GM12875 (cell line): ENCODE data around the gene SAMD9L.

Experiments
- H3K4me3 ChIP-seq: one replicate; pipeline ENCODE4 v1.5.1; 2011; ENCODE audit warnings: low read depth, low read length, control low read depth
- CTCF ChIP-seq: IDR thresholded peaks from 2 replicates; pipeline ENCODE4 v1.5.1; 2011; ENCODE audit warnings: low read depth, mild to moderate bottlenecking, control low read depth, inconsistent platforms, low read length, moderate library complexity, borderline replicate concordance; ENCODE audit not compliant: insufficient read depth

The SAMD9L gene

GRCh38 chr7:93178213-93178612 lies 30.0 kb upstream of the SAMD9L start:
- no peak overlapping the region for H3K4me3 ChIP-seq
- no peak for TF ChIP-seq CTCF

GRCh38 chr7:93176992-93177580 lies 28.9 kb upstream of the SAMD9L start:
- H3K4me3 ChIP-seq: no peak overlapping the region

GRCh38 chr7:93175219-93175618 lies 27.0 kb upstream of the SAMD9L start:
- no peak overlapping the region for H3K4me3 ChIP-seq
- no peak for TF ChIP-seq CTCF

More at GRCh38 chr7:93176992-93177580, 28.9 kb upstream of the SAMD9L start:
- no peak for TF ChIP-seq CTCF

- TF ChIP-seq CTCF: no peak
- H3K4me3 ChIP-seq: no peak overlapping the region
Measured at GRCh38 chr7:93172683-93173082, 24.5 kb upstream of the SAMD9L start.

- TF ChIP-seq CTCF: no peak
- no peak overlapping the region for H3K4me3 ChIP-seq
Measured at GRCh38 chr7:93171606-93172226, 23.5 kb upstream of the SAMD9L start.

- no peak overlapping the region for H3K4me3 ChIP-seq
- no peak for TF ChIP-seq CTCF
Measured at GRCh38 chr7:93165447-93165846, 17.3 kb upstream of the SAMD9L start.

GRCh38 chr7:93164766-93165165 lies 16.6 kb upstream of the SAMD9L start:
- no peak for TF ChIP-seq CTCF
- no peak overlapping the region for H3K4me3 ChIP-seq
